ENCODE data around the gene TM4SF18.

Gene TM4SF18

GRCh38 chr3:149282322-149282721, 51.1 kb downstream of the TM4SF18 start:
- TF ChIP-seq ZNF274 (IDR thresholded peaks at IDR 0.05; ENCODE audit: low read depth, low read length) (no peak), YY1 (IDR thresholded peaks at IDR 0.05; ENCODE audit: insufficient read depth, insufficient read length) (no peak), SUZ12 (IDR thresholded peaks at IDR 0.05; ENCODE audit: extremely low read depth, insufficient read depth, insufficient read length) (no peak)
- no peak for DNase-seq (ENCODE audit: low read depth, low spot score)
- H3K9ac ChIP-seq (ENCODE audit: insufficient read length, low read depth) = no peak overlapping the region
- H3K4me1 ChIP-seq (ENCODE audit: insufficient read depth, insufficient read length) = no peaks in the 10 kb centered on the region
- no peaks in the 10 kb centered on the region for H3K9me3 ChIP-seq (ENCODE audit: insufficient read depth, low read length)
- H3K27me3 ChIP-seq (ENCODE audit: insufficient read depth, insufficient read length) = no peaks in the 10 kb centered on the region
- H3K36me3 ChIP-seq (ENCODE audit: insufficient read depth, insufficient read length, low read length) = no peaks in the 10 kb centered on the region
- H3K4me3 ChIP-seq (ENCODE audit: insufficient read length, low read depth) = no peak overlapping the region

DNA sequence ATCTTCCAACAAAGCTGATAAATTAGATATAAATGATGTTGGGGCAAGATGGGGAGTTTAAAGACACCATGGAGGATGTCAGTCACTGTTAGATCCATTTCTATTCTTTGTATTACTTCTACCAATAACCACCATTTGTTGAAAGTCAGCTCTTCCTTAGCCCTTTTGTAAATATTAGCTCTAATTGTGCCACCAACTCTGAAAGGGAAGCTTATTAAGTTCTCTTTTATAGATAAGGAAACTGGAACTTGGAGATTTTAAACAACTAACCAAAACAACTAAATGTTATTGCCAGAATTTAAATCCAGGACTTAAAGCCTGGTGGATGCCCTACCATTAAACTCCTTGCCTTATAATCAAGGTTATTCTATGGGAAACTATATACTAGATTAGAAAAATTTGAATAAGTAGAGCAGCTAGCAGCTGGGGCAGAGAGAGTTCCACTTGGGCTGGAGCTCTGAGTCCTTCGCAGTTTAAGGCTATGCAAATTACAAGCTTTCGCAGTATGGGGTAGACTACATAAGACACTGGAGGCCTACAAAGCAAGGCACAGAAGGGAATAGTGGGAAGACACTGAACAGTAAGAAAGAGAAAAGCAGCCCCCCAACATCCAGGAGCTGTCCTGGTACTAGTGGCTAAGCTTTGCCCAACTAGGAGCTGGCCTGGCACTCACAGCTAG, 52.6 kb downstream of the TM4SF18 start:
- TF ChIP-seq ZNF274 (IDR thresholded peaks at IDR 0.05; ENCODE audit: low read depth, low read length) (no peak), SUZ12 (IDR thresholded peaks at IDR 0.05; ENCODE audit: extremely low read depth, insufficient read depth, insufficient read length) (no peak), YY1 (IDR thresholded peaks at IDR 0.05; ENCODE audit: insufficient read depth, insufficient read length) (no peak)
- no peak for DNase-seq (ENCODE audit: low read depth, low spot score)

DNA sequence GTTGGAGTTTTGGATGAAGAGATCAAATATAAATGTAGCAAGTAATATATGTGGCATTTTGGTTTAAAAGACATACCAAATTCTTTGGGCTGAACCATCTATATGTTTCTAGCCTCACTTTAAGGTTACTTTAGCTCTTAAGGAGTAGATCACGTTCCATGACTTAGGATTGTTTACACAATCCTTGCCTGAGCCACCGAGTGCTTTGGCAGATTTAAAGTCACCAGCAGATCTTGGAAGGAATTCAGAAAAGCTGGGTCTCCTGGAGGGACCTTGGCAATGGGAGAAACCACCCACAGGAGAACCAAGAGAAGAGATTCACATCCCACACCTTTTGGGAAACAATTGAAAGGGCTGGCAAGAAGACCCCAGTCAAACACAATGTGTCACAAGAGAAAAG, 54.5 kb downstream of the TM4SF18 start:
- Histone ChIP-seq H3K36me3 (ENCODE audit: insufficient read depth, insufficient read length, low read length) (no peaks in the 10 kb centered on the region), H3K9ac (ENCODE audit: insufficient read length, low read depth) (no peak overlapping the region), H3K4me1 (ENCODE audit: insufficient read depth, insufficient read length) (no peaks in the 10 kb centered on the region), H3K9me3 (ENCODE audit: insufficient read depth, low read length) (no peaks in the 10 kb centered on the region), H3K4me3 (ENCODE audit: insufficient read length, low read depth) (no peak overlapping the region), H3K27me3 (ENCODE audit: insufficient read depth, insufficient read length) (no peaks in the 10 kb centered on the region)
- TF ChIP-seq YY1 (IDR thresholded peaks at IDR 0.05; ENCODE audit: insufficient read depth, insufficient read length) = no peak
- no peak for TF ChIP-seq SUZ12 (IDR thresholded peaks at IDR 0.05; ENCODE audit: extremely low read depth, insufficient read depth, insufficient read length)
- no peak for TF ChIP-seq ZNF274 (IDR thresholded peaks at IDR 0.05; ENCODE audit: low read depth, low read length)
- no peak for DNase-seq (ENCODE audit: low read depth, low spot score)

More for the DNA sequence above, 52.6 kb downstream of the TM4SF18 start:
- Histone ChIP-seq H3K4me1 (ENCODE audit: insufficient read depth, insufficient read length) (no peaks in the 10 kb centered on the region), H3K9me3 (ENCODE audit: insufficient read depth, low read length) (no peaks in the 10 kb centered on the region), H3K4me3 (ENCODE audit: insufficient read length, low read depth) (no peak overlapping the region), H3K27me3 (ENCODE audit: insufficient read depth, insufficient read length) (no peaks in the 10 kb centered on the region), H3K9ac (ENCODE audit: insufficient read length, low read depth) (no peak overlapping the region), H3K36me3 (ENCODE audit: insufficient read depth, insufficient read length, low read length) (no peaks in the 10 kb centered on the region)

GRCh38 chr3:149277331-149277813, 56.1 kb downstream of the TM4SF18 start:
- TF ChIP-seq SUZ12 (IDR thresholded peaks at IDR 0.05; ENCODE audit: extremely low read depth, insufficient read depth, insufficient read length) (no peak), ZNF274 (IDR thresholded peaks at IDR 0.05; ENCODE audit: low read depth, low read length) (no peak), YY1 (IDR thresholded peaks at IDR 0.05; ENCODE audit: insufficient read depth, insufficient read length) (no peak)
- DNase-seq (ENCODE audit: low read depth, low spot score) = no peak
- Histone ChIP-seq H3K9me3 (ENCODE audit: insufficient read depth, low read length) (no peaks in the 10 kb centered on the region), H3K27me3 (ENCODE audit: insufficient read depth, insufficient read length) (no peaks in the 10 kb centered on the region), H3K4me1 (ENCODE audit: insufficient read depth, insufficient read length) (no peaks in the 10 kb centered on the region), H3K9ac (ENCODE audit: insufficient read length, low read depth) (no peak overlapping the region), H3K4me3 (ENCODE audit: insufficient read length, low read depth) (no peak overlapping the region), H3K36me3 (ENCODE audit: insufficient read depth, insufficient read length, low read length) (no peaks in the 10 kb centered on the region)

DNA sequence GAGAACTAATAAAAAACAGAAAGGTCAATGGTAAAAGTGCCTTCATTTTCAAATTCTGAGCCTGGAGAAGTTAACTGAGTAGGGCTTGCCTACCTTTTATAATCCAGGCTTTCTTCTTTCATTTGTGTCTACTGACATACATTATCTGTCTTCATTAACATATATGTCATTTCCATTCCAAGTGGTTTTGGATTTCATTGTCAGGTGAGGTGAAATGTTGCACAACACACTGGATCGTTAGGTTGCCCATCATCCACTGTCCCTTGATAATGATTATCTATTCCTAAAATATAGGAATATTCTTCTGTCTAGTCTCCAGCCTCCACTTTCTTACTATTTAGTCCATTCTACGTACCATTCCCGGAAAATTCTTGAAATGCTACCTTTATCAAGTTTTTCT, 56.8 kb downstream of the TM4SF18 start:
- Histone ChIP-seq H3K4me1 (ENCODE audit: insufficient read depth, insufficient read length) (no peaks in the 10 kb centered on the region), H3K27me3 (ENCODE audit: insufficient read depth, insufficient read length) (no peaks in the 10 kb centered on the region), H3K4me3 (ENCODE audit: insufficient read length, low read depth) (no peak overlapping the region), H3K9ac (ENCODE audit: insufficient read length, low read depth) (no peak overlapping the region), H3K9me3 (ENCODE audit: insufficient read depth, low read length) (no peaks in the 10 kb centered on the region), H3K36me3 (ENCODE audit: insufficient read depth, insufficient read length, low read length) (no peaks in the 10 kb centered on the region)
- TF ChIP-seq YY1 (IDR thresholded peaks at IDR 0.05; ENCODE audit: insufficient read depth, insufficient read length) = no peak
- TF ChIP-seq ZNF274 (IDR thresholded peaks at IDR 0.05; ENCODE audit: low read depth, low read length) = no peak
- no peak for TF ChIP-seq SUZ12 (IDR thresholded peaks at IDR 0.05; ENCODE audit: extremely low read depth, insufficient read depth, insufficient read length)
- no peak for DNase-seq (ENCODE audit: low read depth, low spot score)

DNA sequence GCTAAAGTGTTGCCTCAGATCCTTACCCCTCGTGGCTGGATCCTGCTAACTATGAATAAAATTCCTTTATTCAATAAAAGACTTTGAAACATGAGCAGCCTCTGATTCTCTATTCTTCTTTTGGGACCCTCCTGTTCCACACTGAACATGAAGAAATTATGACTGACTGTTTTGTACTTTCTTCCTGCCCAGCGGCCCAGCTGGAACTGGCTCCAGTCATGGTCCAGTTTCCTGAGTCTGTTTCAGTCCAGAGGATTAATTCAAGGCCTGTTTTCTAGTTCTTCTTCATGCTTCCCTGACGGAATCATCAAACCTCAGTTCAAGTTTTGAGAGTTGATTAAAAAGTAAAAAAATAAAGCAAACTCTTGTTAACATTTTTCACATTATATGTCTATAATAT, 59.2 kb downstream of the TM4SF18 start:
- H3K36me3 ChIP-seq (ENCODE audit: insufficient read depth, insufficient read length, low read length) = no peaks in the 10 kb centered on the region

DNA sequence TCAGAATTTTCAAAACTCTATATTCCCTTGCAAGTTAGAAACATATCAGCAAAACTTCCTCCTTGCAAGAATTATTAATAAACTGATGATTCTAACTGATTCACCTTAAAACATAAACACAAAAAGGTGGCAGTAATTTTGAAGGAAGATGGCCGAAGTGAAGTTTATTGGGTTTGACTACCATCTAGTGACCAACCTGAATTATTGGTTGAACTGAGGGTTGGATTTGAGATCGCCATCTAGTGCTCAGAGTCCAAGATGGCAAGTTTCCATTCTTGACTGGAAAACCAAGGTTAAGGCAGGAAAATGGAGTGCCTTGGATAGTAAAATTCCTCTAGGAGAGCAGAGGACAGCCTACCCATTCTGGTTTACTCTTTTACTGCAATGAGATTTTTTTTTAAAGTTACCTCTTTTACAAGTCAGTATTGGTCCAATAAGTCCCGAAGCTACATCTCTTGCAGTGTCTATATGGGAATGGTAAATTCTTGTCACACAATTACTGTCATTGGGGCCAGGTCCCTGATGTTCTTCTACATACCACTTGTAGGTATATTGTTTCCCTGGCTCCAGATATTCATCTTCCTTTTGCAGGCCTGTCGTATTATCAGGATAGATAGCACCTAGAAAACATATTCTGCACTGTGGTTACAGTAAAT, 60.2 kb downstream of the TM4SF18 start:
- Histone ChIP-seq H3K36me3 (ENCODE audit: insufficient read depth, insufficient read length, low read length) (no peaks in the 10 kb centered on the region), H3K4me1 (ENCODE audit: insufficient read depth, insufficient read length) (no peaks in the 10 kb centered on the region), H3K9me3 (ENCODE audit: insufficient read depth, low read length) (no peaks in the 10 kb centered on the region), H3K27me3 (ENCODE audit: insufficient read depth, insufficient read length) (no peaks in the 10 kb centered on the region), H3K9ac (ENCODE audit: insufficient read length, low read depth) (no peak overlapping the region), H3K4me3 (ENCODE audit: insufficient read length, low read depth) (no peak overlapping the region)
- no peak for TF ChIP-seq ZNF274 (IDR thresholded peaks at IDR 0.05; ENCODE audit: low read depth, low read length)
- peak; percentile 81 for DNase-seq (ENCODE audit: low read depth, low spot score)

More for the DNA sequence above, 59.2 kb downstream of the TM4SF18 start:
- DNase-seq (ENCODE audit: low read depth, low spot score) = no peak
- H3K9ac ChIP-seq (ENCODE audit: insufficient read length, low read depth) = no peak overlapping the region
- no peaks in the 10 kb centered on the region for H3K4me1 ChIP-seq (ENCODE audit: insufficient read depth, insufficient read length)
- no peak for TF ChIP-seq SUZ12 (IDR thresholded peaks at IDR 0.05; ENCODE audit: extremely low read depth, insufficient read depth, insufficient read length)
- TF ChIP-seq YY1 (IDR thresholded peaks at IDR 0.05; ENCODE audit: insufficient read depth, insufficient read length) = no peak
- no peak for TF ChIP-seq ZNF274 (IDR thresholded peaks at IDR 0.05; ENCODE audit: low read depth, low read length)
- H3K9me3 ChIP-seq (ENCODE audit: insufficient read depth, low read length) = no peaks in the 10 kb centered on the region
- H3K4me3 ChIP-seq (ENCODE audit: insufficient read length, low read depth) = no peak overlapping the region
- H3K27me3 ChIP-seq (ENCODE audit: insufficient read depth, insufficient read length) = no peaks in the 10 kb centered on the region

Data from NT2/D1 (cell line).